ENCODE measurements around the gene LPCAT1. TPM values are rescaled to one million over a fixed set of nuclear protein-coding genes. Genes with fewer than 3 reads are reported as not detected.

The LPCAT1 gene
- total and polyA plus RNA-seq, 10 of the 15 experiments (the other 5 are each of a cell fraction or from before 2014, with no cell fraction given) = 2.3 to 109 (median 72.7) TPM

DNA sequence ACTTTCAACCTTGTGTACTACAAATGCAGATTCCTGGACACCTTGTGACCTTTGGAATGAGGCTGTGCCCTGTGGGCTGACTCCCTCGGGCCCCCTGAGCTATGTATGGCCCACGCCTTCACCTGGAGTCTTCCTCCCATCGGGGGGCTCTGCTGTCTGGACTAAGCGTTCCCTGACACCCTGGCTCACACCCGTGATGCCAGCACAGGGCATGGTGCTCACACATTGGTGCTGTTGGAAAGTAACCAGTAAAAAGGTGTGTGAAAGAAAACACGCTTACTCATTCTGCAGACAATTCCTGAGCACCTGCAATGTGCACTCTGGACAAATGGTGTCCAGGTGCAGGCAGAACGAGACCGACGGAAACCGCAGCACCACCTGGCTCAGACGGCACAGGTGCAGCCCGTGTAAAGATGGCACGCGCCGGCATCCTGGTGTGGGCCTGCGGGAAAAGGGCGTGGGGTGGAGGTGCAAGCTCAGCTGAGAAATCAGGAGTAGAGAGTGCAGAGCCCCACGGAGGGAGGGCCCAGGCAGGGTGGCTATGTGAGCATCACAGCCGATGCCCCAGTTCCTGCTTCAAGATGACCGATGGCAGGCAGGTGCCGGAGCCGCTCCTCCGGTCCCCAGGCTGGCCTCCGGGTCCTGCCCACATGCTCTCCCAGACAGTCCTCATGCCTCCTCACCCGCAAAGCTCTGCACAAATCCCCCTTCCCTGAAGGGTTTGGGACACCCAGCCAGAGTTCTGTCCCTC is 11.0 kb downstream of the LPCAT1 start:
- Histone ChIP-seq H2AFZ (ENCODE audit: control insufficient read depth, low read depth, low read length) (no peak overlapping the region), H3K27ac (ENCODE audit: control insufficient read depth, insufficient read depth) (no peak overlapping the region), H3K4me1 (ENCODE audit: control insufficient read depth, insufficient read depth, low read length) (peaks cover 4% of the 10 kb centered on the region), H3K9ac (ENCODE audit: control insufficient read depth, insufficient read depth, low read length) (no peak overlapping the region), H3K79me2 (ENCODE audit: control insufficient read depth, insufficient read depth, low read length) (peaks cover 34% of the 10 kb centered on the region), H3K4me2 (ENCODE audit: control insufficient read depth, insufficient read depth) (no peak overlapping the region), H4K20me1 (ENCODE audit: control insufficient read depth, insufficient read depth) (peaks cover 5% of the 10 kb centered on the region), H3K9me3 (replicated peaks; ENCODE audit: control insufficient read depth, insufficient read depth, low read length) (no peaks in the 10 kb centered on the region), H3K36me3 (ENCODE audit: control insufficient read depth in 2 of 2, insufficient read depth in 2 of 2, low read length in 1 of 2) (peaks cover 20 to 40% of the 10 kb centered on the region in 2 experiments), H3K4me3 (no peak overlapping the region), H3K27me3 (replicated peaks in 1 of 2; ENCODE audit: control insufficient read depth in 2 of 2, insufficient read depth in 2 of 2, low read length in 1 of 2) (no peaks in the 10 kb centered on the region)
- in situ Hi-C loops (cut with MboI) (no loop called here), intact Hi-C loops (cut with micrococcal nuclease; ENCODE audit: unreplicated experiment) (no loop called here)
- TF ChIP-seq MEF2A (IDR thresholded peaks at IDR 0.05; ENCODE audit: insufficient read depth, low read depth, low read length) (no peak), POLR2A (IDR thresholded peaks at IDR 0.05; ENCODE audit: low read depth, low read length) (0 out of 2 replicates have a peak, but pooled peaks have one; percentile 14)
- ChIA-PET POLR2A (no interaction called here), SMC1A (ENCODE audit: uncharacterized antibody, unreplicated experiment) (interaction anchor here (1.9 kb wide), 1 partner anchor 9 kb away, joined by 8 read pairs; no protein-coding TSS in a partner anchor), RAD21 (ENCODE audit: unreplicated experiment) (no interaction called here), CTCF (interaction anchor here (0.9 to 1.2 kb wide), 3 partner anchors 9 to 28 kb away, joined by 3 read pairs; no protein-coding TSS in a partner anchor)
- FAIRE-seq = no peak
- BruUV-seq (replicated peaks) = no TSS peak
- WGBS (ENCODE audit: insufficient coverage, insufficient replicate concordance, low lambda C conversion rate, missing lambda C conversion rate) = 98% methylated on average over 23 of the region's 25 CpGs
- no peak for DNase-seq (ENCODE audit: low read depth, low spot score)
- ATAC-seq = no peak

DNA sequence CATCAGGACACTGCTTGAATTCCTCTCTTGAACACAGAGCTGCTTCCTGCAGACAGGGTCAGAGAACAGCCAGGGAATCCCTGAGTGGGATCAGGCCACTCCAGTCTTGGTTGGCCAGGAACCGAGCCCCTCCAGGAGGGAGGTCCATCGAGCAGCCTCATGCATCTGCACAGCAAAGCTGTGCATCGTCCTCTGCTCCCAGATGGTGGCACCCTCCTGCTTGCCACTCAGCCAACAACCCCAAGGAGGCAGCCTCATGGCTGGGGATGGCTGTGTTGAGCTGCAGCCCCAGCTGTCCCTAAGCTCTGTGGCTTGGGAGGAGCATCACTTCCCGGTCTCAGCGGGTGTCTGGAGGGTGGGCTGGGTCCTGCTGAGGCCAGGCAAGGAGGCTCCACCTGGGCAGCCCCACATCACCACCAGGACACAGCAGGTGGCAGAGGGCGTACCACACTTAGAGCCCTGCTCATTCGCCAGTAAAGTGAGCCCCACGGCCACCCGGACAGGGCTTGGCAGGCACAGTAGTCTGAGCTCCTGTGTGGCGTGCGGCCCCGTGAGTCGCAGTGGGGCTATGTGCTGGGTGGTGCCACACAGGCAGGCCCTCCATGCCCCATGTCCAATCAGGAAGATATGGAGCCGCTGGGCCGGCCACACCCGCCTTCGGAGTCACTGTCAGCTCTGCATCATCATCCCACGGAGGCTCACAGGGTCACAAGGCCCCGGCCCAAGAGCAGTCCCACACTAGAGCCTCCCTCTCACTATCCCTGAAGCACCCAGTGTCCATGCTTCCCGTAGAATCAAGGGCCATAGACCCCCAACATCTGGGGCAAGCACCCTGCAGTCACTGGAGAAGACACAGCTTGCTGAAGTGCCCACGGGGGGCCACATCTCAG is 11.9 kb downstream of the LPCAT1 start:
- Histone ChIP-seq H3K4me2 (ENCODE audit: control insufficient read depth, insufficient read depth) (no peak overlapping the region), H4K20me1 (ENCODE audit: control insufficient read depth, insufficient read depth) (peaks cover 3% of the 10 kb centered on the region; the same call in 1 of the 2 replicates), H3K36me3 (ENCODE audit: control insufficient read depth in 2 of 2, insufficient read depth in 2 of 2, low read length in 1 of 2) (peaks cover 20 to 38% of the 10 kb centered on the region in 2 experiments), H3K27ac (ENCODE audit: control insufficient read depth, insufficient read depth) (no peak overlapping the region), H2AFZ (ENCODE audit: control insufficient read depth, low read depth, low read length) (no peak overlapping the region), H3K9ac (ENCODE audit: control insufficient read depth, insufficient read depth, low read length) (no peak overlapping the region), H3K4me1 (ENCODE audit: control insufficient read depth, insufficient read depth, low read length) (peaks cover under 1% of the 10 kb centered on the region), H3K4me3 (no peak overlapping the region), H3K9me3 (replicated peaks; ENCODE audit: control insufficient read depth, insufficient read depth, low read length) (no peaks in the 10 kb centered on the region), H3K27me3 (replicated peaks in 1 of 2; ENCODE audit: control insufficient read depth in 2 of 2, insufficient read depth in 2 of 2, low read length in 1 of 2) (no peaks in the 10 kb centered on the region), H3K79me2 (ENCODE audit: control insufficient read depth, insufficient read depth, low read length) (peaks cover 36% of the 10 kb centered on the region)
- ChIA-PET SMC1A (ENCODE audit: uncharacterized antibody, unreplicated experiment) (interaction anchor here (0.9 to 1.0 kb wide), 2 partner anchors 9 to 32 kb away, joined by 3 read pairs; no protein-coding TSS in a partner anchor), POLR2A (interaction anchor here (0.7 kb wide), 1 partner anchor 14 kb away, joined by 4 read pairs; no protein-coding TSS in a partner anchor), RAD21 (ENCODE audit: unreplicated experiment) (no interaction called here), CTCF (interaction anchor here (0.8 to 1.0 kb wide), 4 partner anchors 8 to 132 kb away, joined by 3 read pairs; no protein-coding TSS in a partner anchor)
- in situ Hi-C loops (cut with MboI) = no loop called here
- WGBS (ENCODE audit: insufficient coverage, insufficient replicate concordance, low lambda C conversion rate, missing lambda C conversion rate) = 62% methylated on average over 21 of the region's 21 CpGs
- FAIRE-seq (no peak), DNase-seq (ENCODE audit: low read depth, low spot score) (no peak), ATAC-seq (peak; percentile 70)
- no TSS peak for BruUV-seq (replicated peaks)
- intact Hi-C loops (cut with micrococcal nuclease; ENCODE audit: unreplicated experiment) = no loop called here
- TF ChIP-seq SMAD5 (IDR thresholded peaks at IDR 0.05; ENCODE audit: low read depth) (no peak), RAD21 (IDR thresholded peaks at IDR 0.05; ENCODE audit: insufficient read depth, low read depth, low read length) (peak; percentile 19; the same call in 1 of the 2 replicates), ATF7 (IDR thresholded peaks at IDR 0.05; ENCODE audit: low read depth) (no peak), DPF2 (IDR thresholded peaks at IDR 0.05) (no peak), FOS (IDR thresholded peaks at IDR 0.05; ENCODE audit: borderline replicate concordance, extremely low read depth, insufficient read length) (no peak), NRF1 (conservative IDR thresholded peaks at IDR 0.05; ENCODE audit: low read depth, low read length) (no peak), CREB1 (IDR thresholded peaks at IDR 0.05; ENCODE audit: low read depth) (no peak)
- TF ChIP-seq, protein P1, sequence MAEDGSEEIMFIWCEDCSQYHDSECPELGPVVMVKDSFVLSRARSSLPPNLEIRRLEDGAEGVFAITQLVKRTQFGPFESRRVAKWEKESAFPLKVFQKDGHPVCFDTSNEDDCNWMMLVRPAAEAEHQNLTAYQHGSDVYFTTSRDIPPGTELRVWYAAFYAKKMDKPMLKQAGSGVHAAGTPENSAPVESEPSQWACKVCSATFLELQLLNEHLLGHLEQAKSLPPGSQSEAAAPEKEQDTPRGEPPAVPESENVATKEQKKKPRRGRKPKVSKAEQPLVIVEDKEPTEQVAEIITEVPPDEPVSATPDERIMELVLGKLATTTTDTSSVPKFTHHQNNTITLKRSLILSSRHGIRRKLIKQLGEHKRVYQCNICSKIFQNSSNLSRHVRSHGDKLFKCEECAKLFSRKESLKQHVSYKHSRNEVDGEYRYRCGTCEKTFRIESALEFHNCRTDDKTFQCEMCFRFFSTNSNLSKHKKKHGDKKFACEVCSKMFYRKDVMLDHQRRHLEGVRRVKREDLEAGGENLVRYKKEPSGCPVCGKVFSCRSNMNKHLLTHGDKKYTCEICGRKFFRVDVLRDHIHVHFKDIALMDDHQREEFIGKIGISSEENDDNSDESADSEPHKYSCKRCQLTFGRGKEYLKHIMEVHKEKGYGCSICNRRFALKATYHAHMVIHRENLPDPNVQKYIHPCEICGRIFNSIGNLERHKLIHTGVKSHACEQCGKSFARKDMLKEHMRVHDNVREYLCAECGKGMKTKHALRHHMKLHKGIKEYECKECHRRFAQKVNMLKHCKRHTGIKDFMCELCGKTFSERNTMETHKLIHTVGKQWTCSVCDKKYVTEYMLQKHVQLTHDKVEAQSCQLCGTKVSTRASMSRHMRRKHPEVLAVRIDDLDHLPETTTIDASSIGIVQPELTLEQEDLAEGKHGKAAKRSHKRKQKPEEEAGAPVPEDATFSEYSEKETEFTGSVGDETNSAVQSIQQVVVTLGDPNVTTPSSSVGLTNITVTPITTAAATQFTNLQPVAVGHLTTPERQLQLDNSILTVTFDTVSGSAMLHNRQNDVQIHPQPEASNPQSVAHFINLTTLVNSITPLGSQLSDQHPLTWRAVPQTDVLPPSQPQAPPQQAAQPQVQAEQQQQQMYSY (CRISPR knock-in tag; IDR thresholded peaks at IDR 0.05) = no peak
- TF ChIP-seq, protein P2, sequence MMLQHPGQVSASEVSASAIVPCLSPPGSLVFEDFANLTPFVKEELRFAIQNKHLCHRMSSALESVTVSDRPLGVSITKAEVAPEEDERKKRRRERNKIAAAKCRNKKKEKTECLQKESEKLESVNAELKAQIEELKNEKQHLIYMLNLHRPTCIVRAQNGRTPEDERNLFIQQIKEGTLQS (IDR thresholded peaks at IDR 0.05; ENCODE audit: borderline replicate concordance, extremely low read depth, low read depth, low read length) = no peak
